ENCODE data around the gene AZU1.

Gene AZU1

GRCh38 chr19:791007-791566 lies 36.5 kb upstream of the AZU1 start:
- Histone ChIP-seq H3K36me3 (ENCODE audit: insufficient read depth, low read length) (no peaks in the 10 kb centered on the region), H3K4me3 (ENCODE audit: low read length) (no peak overlapping the region), H3K9me3 (replicated peaks; ENCODE audit: low read length) (no peaks in the 10 kb centered on the region), H3K4me1 (ENCODE audit: control insufficient read depth, insufficient read depth, low read length) (peaks cover 18% of the 10 kb centered on the region), H3K4me2 (ENCODE audit: low read length) (no peak overlapping the region), H3K9ac (ENCODE audit: low read depth, low read length) (no peak overlapping the region), H3K27me3 (ENCODE audit: control insufficient read depth, insufficient read depth, low read length) (no peaks in the 10 kb centered on the region)

DNA sequence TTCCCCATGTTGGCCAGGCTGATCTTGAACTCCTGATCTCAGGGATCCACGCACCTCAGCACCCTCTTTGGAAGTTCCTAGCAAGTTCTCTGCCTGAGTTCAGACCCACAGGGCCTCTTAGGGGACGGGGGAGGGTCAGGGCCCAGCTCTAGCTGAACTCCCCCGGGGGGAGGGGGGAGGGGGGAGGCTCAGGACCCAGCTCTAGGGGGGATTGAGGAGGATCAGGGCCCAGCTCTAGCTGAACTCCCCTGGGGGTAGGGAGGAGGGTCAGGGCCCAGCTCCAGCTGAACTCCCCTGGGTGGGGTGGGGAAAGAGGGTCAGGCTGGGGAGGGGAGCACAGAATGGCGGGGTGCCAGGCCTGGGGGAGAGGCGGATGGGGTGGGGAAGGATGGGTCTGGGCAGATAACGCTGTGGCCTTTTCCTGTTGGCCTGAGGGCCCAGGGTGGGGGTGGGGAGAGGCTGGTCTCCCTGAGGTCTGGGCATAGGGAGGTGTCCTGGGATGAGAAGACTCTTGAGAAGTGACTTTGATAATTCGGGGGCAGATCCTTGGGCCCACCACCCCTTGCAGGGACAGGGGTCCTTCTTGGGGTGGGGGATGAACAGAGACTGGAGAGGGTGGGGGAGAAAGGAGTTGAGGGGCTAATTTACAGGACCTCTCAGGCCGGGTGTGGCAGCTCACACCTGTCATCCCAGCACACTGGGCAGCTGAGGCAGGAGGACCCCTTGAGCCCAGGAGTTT lies 35.9 kb upstream of the AZU1 start:
- Histone ChIP-seq H3K9me3 (replicated peaks; ENCODE audit: low read length) (no peaks in the 10 kb centered on the region), H3K4me2 (ENCODE audit: low read length) (no peak overlapping the region), H3K27me3 (ENCODE audit: control insufficient read depth, insufficient read depth, low read length) (no peaks in the 10 kb centered on the region), H3K4me3 (ENCODE audit: low read length) (no peak overlapping the region), H3K9ac (ENCODE audit: low read depth, low read length) (no peak overlapping the region), H3K36me3 (ENCODE audit: insufficient read depth, low read length) (no peaks in the 10 kb centered on the region), H3K4me1 (ENCODE audit: control insufficient read depth, insufficient read depth, low read length) (peaks cover 22% of the 10 kb centered on the region)

GRCh38 chr19:792306-792885 lies 35.2 kb upstream of the AZU1 start:
- H3K9me3 ChIP-seq (replicated peaks; ENCODE audit: low read length): no peaks in the 10 kb centered on the region
- H3K27me3 ChIP-seq (ENCODE audit: control insufficient read depth, insufficient read depth, low read length): no peaks in the 10 kb centered on the region
- no peak overlapping the region for H3K4me2 ChIP-seq (ENCODE audit: low read length)
- no peaks in the 10 kb centered on the region for H3K36me3 ChIP-seq (ENCODE audit: insufficient read depth, low read length)
- H3K4me1 ChIP-seq (ENCODE audit: control insufficient read depth, insufficient read depth, low read length): peaks cover 22% of the 10 kb centered on the region
- H3K9ac ChIP-seq (ENCODE audit: low read depth, low read length): no peak overlapping the region
- no peak overlapping the region for H3K4me3 ChIP-seq (ENCODE audit: low read length)

DNA sequence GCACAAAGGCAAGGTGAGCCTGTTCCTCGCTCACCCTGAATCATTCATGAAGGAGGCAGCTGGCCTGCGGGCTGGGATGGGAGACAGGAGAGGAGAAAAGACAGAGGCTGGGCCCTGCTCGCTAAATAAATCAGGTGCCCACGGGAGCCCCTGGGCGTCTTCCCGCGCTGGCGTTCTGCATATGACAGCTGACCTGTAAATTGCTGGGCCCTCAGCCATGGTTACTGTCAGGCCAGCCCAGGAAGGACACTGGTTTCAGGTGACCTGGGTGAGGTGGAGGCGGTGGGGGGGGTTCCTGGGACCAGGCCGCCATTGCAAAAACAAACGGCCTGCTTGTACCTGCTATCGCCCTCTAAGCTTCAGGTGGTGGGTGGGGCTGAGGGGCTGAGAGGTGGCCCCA lies 33.8 kb upstream of the AZU1 start:
- H3K4me1 ChIP-seq (ENCODE audit: control insufficient read depth, insufficient read depth, low read length): peaks cover 22% of the 10 kb centered on the region
- peaks cover 7% of the 10 kb centered on the region for H3K36me3 ChIP-seq (ENCODE audit: insufficient read depth, low read length)
- H3K4me3 ChIP-seq (ENCODE audit: low read length): no peak overlapping the region
- H3K9ac ChIP-seq (ENCODE audit: low read depth, low read length): no peak overlapping the region
- H3K4me2 ChIP-seq (ENCODE audit: low read length): no peak overlapping the region
- H3K27me3 ChIP-seq (ENCODE audit: control insufficient read depth, insufficient read depth, low read length): no peaks in the 10 kb centered on the region
- H3K9me3 ChIP-seq (replicated peaks; ENCODE audit: low read length): no peaks in the 10 kb centered on the region

DNA sequence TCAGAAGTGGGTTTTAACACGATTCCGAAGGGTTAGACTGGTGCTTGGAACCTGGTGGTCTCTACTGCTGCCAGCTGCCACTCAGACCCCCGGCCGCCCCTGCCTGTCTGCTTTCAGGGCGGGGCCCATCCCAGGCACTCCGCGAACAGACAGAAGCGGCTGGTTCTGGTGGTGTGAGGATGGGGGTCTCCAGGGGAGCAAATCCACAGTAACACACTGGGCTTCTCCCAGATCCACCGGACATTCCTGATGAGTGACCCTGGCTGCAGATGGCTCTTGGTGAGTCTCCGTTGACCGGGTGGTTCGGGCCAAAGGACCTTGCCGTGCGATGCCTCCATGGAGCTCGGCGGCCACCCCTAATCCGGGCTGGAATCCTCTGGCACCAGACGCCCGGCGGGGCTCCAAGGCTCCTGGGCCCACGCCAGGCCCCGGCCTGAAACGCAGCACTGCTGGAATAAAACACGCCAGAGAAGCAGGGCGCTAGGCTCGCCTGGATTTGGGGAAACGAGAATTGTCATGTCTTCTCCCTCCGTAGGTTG lies 32.5 kb upstream of the AZU1 start:
- Histone ChIP-seq H3K27me3 (ENCODE audit: control insufficient read depth, insufficient read depth, low read length) (no peaks in the 10 kb centered on the region), H3K9ac (ENCODE audit: low read depth, low read length) (peak overlapping the region; percentile 10), H3K36me3 (ENCODE audit: insufficient read depth, low read length) (peaks cover 20% of the 10 kb centered on the region), H3K4me1 (ENCODE audit: control insufficient read depth, insufficient read depth, low read length) (peaks cover 24% of the 10 kb centered on the region), H3K4me3 (ENCODE audit: low read length) (no peak overlapping the region), H3K9me3 (replicated peaks; ENCODE audit: low read length) (no peaks in the 10 kb centered on the region), H3K4me2 (ENCODE audit: low read length) (no peak overlapping the region)

- H3K36me3 ChIP-seq (ENCODE audit: insufficient read depth, low read length): peaks cover 28% of the 10 kb centered on the region
- no peaks in the 10 kb centered on the region for H3K27me3 ChIP-seq (ENCODE audit: control insufficient read depth, insufficient read depth, low read length)
- peak overlapping the region; percentile 92 for H3K9ac ChIP-seq (ENCODE audit: low read depth, low read length)
- H3K4me3 ChIP-seq (ENCODE audit: low read length): peak overlapping the region; percentile 78
- no peaks in the 10 kb centered on the region for H3K9me3 ChIP-seq (replicated peaks; ENCODE audit: low read length)
- peak overlapping the region; percentile 92 for H3K4me2 ChIP-seq (ENCODE audit: low read length)
- peaks cover 32% of the 10 kb centered on the region for H3K4me1 ChIP-seq (ENCODE audit: control insufficient read depth, insufficient read depth, low read length)
These were observed 31.7 kb upstream of the AZU1 start for GRCh38 chr19:795691-796581.

GRCh38 chr19:796692-797527 lies 30.7 kb upstream of the AZU1 start, which contains the start of gene PTBP1:
Gene PTBP1 (plus strand): TSS chr19:797452. CDS start chr19:797498, 46 bp downstream.
- Histone ChIP-seq H3K9ac (ENCODE audit: low read depth, low read length) (peak within 1 kb of the TSS; percentile 93), H3K4me3 (ENCODE audit: low read length) (peak within 1 kb of the TSS; percentile 85), H3K36me3 (ENCODE audit: insufficient read depth, low read length) (peaks cover 36% of the 10 kb centered on the region), H3K27me3 (ENCODE audit: control insufficient read depth, insufficient read depth, low read length) (no peaks in the 10 kb centered on the region), H3K9me3 (replicated peaks; ENCODE audit: low read length) (no peaks in the 10 kb centered on the region), H3K4me2 (ENCODE audit: low read length) (peak within 1 kb of the TSS; percentile 100), H3K4me1 (ENCODE audit: control insufficient read depth, insufficient read depth, low read length) (peaks cover 42% of the 10 kb centered on the region)

DNA sequence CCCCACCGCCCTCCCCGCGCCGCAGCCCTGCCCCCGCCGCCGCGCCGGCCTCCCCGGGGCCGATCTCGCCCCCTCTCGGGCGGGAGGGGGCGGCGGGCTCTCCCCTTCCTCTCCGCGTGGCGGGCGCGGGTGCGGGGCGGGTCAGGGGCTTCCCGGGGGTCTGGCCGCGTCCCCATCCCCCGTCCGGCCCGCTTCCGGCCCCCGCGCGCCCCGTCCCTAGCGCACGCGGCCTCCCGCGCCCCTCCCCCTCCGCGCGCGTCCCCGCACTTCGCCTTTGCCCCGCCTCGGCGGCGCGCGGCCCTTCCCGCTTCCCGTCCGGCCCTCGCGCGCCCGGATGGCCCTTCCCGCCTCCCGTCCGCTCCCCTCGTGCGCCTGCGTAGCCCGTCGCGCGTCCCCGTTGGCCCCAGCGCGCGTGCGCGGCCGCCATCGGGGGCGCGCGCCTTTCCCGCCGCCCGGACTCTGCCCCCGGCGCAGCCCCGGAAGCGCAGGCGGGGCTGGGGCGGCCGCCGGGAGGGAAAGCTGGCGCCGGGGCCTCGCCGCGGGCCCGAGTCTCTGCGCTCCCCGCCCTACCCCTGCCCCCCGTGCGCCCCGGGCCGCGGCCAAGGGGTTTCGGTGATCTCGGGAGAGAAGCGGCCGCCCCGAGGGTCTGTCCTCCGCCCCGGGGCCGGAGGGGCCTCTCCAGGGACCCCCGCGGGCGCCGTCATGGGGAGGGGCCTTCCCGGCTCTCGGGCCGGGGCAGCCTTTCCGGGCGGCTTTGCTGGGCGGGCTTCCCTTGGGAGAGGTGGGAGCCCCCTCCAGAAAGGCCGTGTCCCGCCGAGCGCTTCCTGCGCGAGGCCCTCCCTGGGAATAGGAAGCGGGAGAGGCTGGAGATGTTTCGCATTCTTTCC lies 29.9 kb upstream of the AZU1 start:
- Histone ChIP-seq H3K4me1 (ENCODE audit: control insufficient read depth, insufficient read depth, low read length) (peaks cover 50% of the 10 kb centered on the region), H3K9me3 (replicated peaks; ENCODE audit: low read length) (no peaks in the 10 kb centered on the region), H3K9ac (ENCODE audit: low read depth, low read length) (peak overlapping the region; percentile 93)

DNA sequence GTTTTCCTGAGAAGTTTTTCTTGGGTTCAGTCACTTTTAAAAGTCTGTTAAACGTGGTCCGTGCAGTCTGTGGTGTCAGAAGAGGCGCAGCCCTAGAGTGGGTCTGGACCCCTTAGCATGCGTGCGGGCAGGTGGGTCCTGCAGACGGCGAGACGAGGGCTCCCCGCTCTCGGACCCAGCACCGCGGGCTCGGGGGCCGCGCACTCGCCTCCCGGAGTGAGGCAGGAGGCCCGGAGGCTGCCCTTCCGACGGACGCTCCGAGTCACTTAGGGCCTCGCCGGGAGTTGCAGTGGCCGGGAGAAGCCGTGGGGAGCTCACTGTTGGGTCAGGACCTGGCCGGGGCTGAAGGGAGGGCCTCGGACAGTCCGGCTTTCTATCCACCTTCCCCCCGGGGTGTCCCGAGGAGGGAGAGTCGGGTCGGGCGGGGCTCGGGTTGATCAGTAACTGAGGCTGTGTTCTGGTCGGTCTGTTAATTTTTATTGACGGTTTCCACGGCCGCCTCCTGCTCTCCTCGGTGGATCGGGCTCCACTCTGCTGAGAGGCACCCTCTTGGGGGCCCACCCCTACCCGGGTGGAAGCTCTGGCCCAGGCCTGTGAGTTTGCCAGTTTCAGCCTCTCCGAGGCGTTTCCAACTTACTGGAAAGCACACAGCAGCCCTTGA lies 29.1 kb upstream of the AZU1 start:
- Histone ChIP-seq H3K9ac (ENCODE audit: low read depth, low read length) (peak overlapping the region; percentile 93), H3K27me3 (ENCODE audit: control insufficient read depth, insufficient read depth, low read length) (no peaks in the 10 kb centered on the region), H3K4me3 (ENCODE audit: low read length) (peak overlapping the region; percentile 85), H3K36me3 (ENCODE audit: insufficient read depth, low read length) (peaks cover 52% of the 10 kb centered on the region), H3K9me3 (replicated peaks; ENCODE audit: low read length) (no peaks in the 10 kb centered on the region), H3K4me1 (ENCODE audit: control insufficient read depth, insufficient read depth, low read length) (peaks cover 53% of the 10 kb centered on the region), H3K4me2 (ENCODE audit: low read length) (peak overlapping the region; percentile 100)

More for the DNA sequence above, 29.9 kb upstream of the AZU1 start:
- H3K4me3 ChIP-seq (ENCODE audit: low read length): peak overlapping the region; percentile 85
- no peaks in the 10 kb centered on the region for H3K27me3 ChIP-seq (ENCODE audit: control insufficient read depth, insufficient read depth, low read length)
- H3K36me3 ChIP-seq (ENCODE audit: insufficient read depth, low read length): peaks cover 44% of the 10 kb centered on the region
- H3K4me2 ChIP-seq (ENCODE audit: low read length): peak overlapping the region; percentile 100

Measured in skeletal muscle satellite cell (primary cell).